HepG2 (cell line): ENCODE measurements around the gene LILRB5. TPM values are rescaled to one million over a fixed set of nuclear protein-coding genes. Genes with fewer than 3 reads are reported as not detected.

ENCODE experiments used
- ADNP ChIP-seq: sonication (generic); formaldehyde crosslinking; IDR thresholded peaks from 2 replicates; pipeline ENCODE4 v1.4.0; 2020; ENCODE audit warnings: missing genetic modification reagents
- CBFB ChIP-seq: sonication (generic); formaldehyde crosslinking; IDR thresholded peaks from 2 replicates; pipeline ENCODE4 v1.4.0; 2020; ENCODE audit warnings: missing genetic modification reagents
- CBX5 ChIP-seq: sonication (generic); formaldehyde crosslinking; IDR thresholded peaks from 2 replicates; pipeline ENCODE4 v1.4.0; 2020; ENCODE audit warnings: missing genetic modification reagents, borderline replicate concordance
- CCAR2 ChIP-seq: fragments of 200-400 bp; formaldehyde crosslinking; optimal IDR thresholded peaks from 2 replicates; pipeline ENCODE3; 2018; ENCODE audit warnings: low read depth, mild to moderate bottlenecking, low read length, moderate library complexity
- FOXA3 ChIP-seq: IDR thresholded peaks from 2 replicates; pipeline ENCODE4 v1.6.1; 2016; ENCODE audit warnings: missing genetic modification reagents, missing compliant biosample characterization
- HOXA7 ChIP-seq: sonication (generic); formaldehyde crosslinking; IDR thresholded peaks from 2 replicates; pipeline ENCODE4 v1.8.1; 2022; ENCODE audit warnings: mild to moderate bottlenecking, missing genetic modification reagents, moderate library complexity
- IRF1 ChIP-seq: sonication (generic); formaldehyde crosslinking; IDR thresholded peaks from 2 replicates; pipeline ENCODE4 v1.4.0; 2020; ENCODE audit warnings: low read depth, mild to moderate bottlenecking, missing genetic modification reagents
- MXD1 ChIP-seq: sonication (generic); formaldehyde crosslinking; IDR thresholded peaks from 2 replicates; pipeline ENCODE4 v1.4.0; 2020; ENCODE audit warnings: mild to moderate bottlenecking, missing genetic modification reagents
- PHB2 ChIP-seq: fragments of 450-650 bp; IDR thresholded peaks from 2 replicates; pipeline ENCODE4 v1.6.1; 2018; ENCODE audit not compliant: partially characterized antibody
- PRPF4 ChIP-seq: fragments of 200-400 bp; formaldehyde crosslinking; IDR thresholded peaks from 2 replicates; pipeline ENCODE4 v1.6.1; 2016; ENCODE audit warnings: low read length, low read depth; ENCODE audit not compliant: poor library complexity, severe bottlenecking
- RFX3 ChIP-seq: IDR thresholded peaks from 2 replicates; pipeline ENCODE4 v1.6.1; 2016; ENCODE audit warnings: missing biosample characterization, missing genetic modification reagents
- TARDBP ChIP-seq: sonication (generic); formaldehyde crosslinking; IDR thresholded peaks from 2 replicates; pipeline ENCODE4 v1.8.0; 2022; ENCODE audit warnings: mild to moderate bottlenecking, missing genetic modification reagents
- ZC3H4 ChIP-seq: sonication (generic); formaldehyde crosslinking; IDR thresholded peaks from 2 replicates; pipeline ENCODE4 v1.4.0; 2020; ENCODE audit warnings: missing genetic modification reagents, borderline replicate concordance
- ZNF136 ChIP-seq: sonication (generic); formaldehyde crosslinking; IDR thresholded peaks from 2 replicates; pipeline ENCODE4 v1.8.1; 2022; ENCODE audit warnings: low read depth, mild to moderate bottlenecking, moderate library complexity, missing genetic modification reagents
- ZNF20 ChIP-seq: sonication (generic); formaldehyde crosslinking; IDR thresholded peaks from 2 replicates; pipeline ENCODE4 v1.4.0; 2020; ENCODE audit warnings: mild to moderate bottlenecking, moderate library complexity, missing genetic modification reagents
- ZNF318 ChIP-seq: sonication (generic); formaldehyde crosslinking; IDR thresholded peaks from 2 replicates; pipeline ENCODE4 v1.4.0; 2020; ENCODE audit warnings: mild to moderate bottlenecking, missing genetic modification reagents
- polyA plus RNA-seq, 8 experiments: library from polyadenylated mRNA; depleted of rRNA in 3 of 8; stranded (reverse) in 7 of 8; unstranded in 1 of 8; fragments of >200 nt; fragmentation: Illumina TruSeq in 4 of 8; extraction: Trizol in 4 of 8; gene quantifications; 2 replicates each; pipeline versions ENCODE4 v1.2.1 to v1.2.3, GENCODE V29; 2011 to 2016; ENCODE audit warnings: low read depth in 4 of 8, missing spikeins in 1 of 8, mixed read lengths in 1 of 8; ENCODE audit not compliant: insufficient read depth in 1 of 8
- total RNA-seq, 5 experiments: library from RNA; depleted of rRNA; stranded (reverse); fragments of >200 nt; fragmentation: Illumina TruSeq; extraction: Trizol; gene quantifications; 2 replicates each; pipeline ENCODE4 v1.2.3, GENCODE V29; 2016; ENCODE audit warnings: low read depth in 1 of 5
- TF ChIP-seq, protein P1 (sequence below): sonication (generic); formaldehyde crosslinking; IDR thresholded peaks from 2 replicates; pipeline ENCODE4 v1.4.0; 2020; ENCODE audit warnings: mild to moderate bottlenecking, missing genetic modification reagents

The LILRB5 gene
- total and polyA plus RNA-seq, 2 of the 13 experiments (the other 11 are each of a cell fraction or from before 2014, with no cell fraction given), result not detected

- TF ChIP-seq PRPF4, result no peak
- no peak for TF ChIP-seq MXD1
- no peak for TF ChIP-seq ZNF136
- no peak for TF ChIP-seq ADNP (CRISPR knock-in tag)
- TF ChIP-seq, protein P1, sequence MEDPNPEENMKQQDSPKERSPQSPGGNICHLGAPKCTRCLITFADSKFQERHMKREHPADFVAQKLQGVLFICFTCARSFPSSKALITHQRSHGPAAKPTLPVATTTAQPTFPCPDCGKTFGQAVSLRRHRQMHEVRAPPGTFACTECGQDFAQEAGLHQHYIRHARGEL (CRISPR knock-in tag), result no peak
- TF ChIP-seq ZNF318 (CRISPR knock-in tag), result no peak
- TF ChIP-seq CBFB (CRISPR knock-in tag), result peak; percentile 76; the same call in 1 of the 2 replicates
- TF ChIP-seq RFX3, result no peak
- TF ChIP-seq ZC3H4, result no peak
- no peak for TF ChIP-seq ZNF20 (CRISPR knock-in tag)
- TF ChIP-seq HOXA7 (CRISPR knock-in tag), result no peak
- TF ChIP-seq CBX5, result peak; percentile 55; the same call in 1 of the 2 replicates
- no peak for TF ChIP-seq CCAR2
- TF ChIP-seq PHB2, result no peak
- TF ChIP-seq IRF1 (CRISPR knock-in tag), result no peak
- peak; percentile 94 for TF ChIP-seq FOXA3
- peak; percentile 89 for TF ChIP-seq TARDBP (CRISPR knock-in tag)
These were observed 47.1 kb downstream of the LILRB5 start (continued) for GRCh38 chr19:54209811-54210494.
